Measurements from ENCODE around the gene TBC1D32.
"Not testable (repeated sequence)": the region's sequence is repeated elsewhere in the genome, so short reads cannot be mapped to it uniquely, and the experiment has no call there.

Gene TBC1D32

GRCh38 chr6:121187200-121187832 lies 147.0 kb downstream of the TBC1D32 start:
- TF ChIP-seq CTCF (IDR thresholded peaks at IDR 0.05; ENCODE audit: insufficient read depth, low read length, poor library complexity, severe bottlenecking), result no peak

GRCh38 chr6:121183742-121184141 lies 150.5 kb downstream of the TBC1D32 start:
- TF ChIP-seq CTCF (IDR thresholded peaks at IDR 0.05; ENCODE audit: insufficient read depth, low read length, poor library complexity, severe bottlenecking), result no peak
- Histone ChIP-seq H3K4me3 (replicated peaks; ENCODE audit: low read depth, low read length) (no peak overlapping the region), H3K27me3 (replicated peaks; ENCODE audit: control insufficient read depth, insufficient read depth, low read length) (no peaks in the 10 kb centered on the region), H3K36me3 (ENCODE audit: control insufficient read depth, insufficient read depth, low read length) (no peaks in the 10 kb centered on the region)
- no peak for DNase-seq (ENCODE audit: extremely low read depth, insufficient read length)

More at GRCh38 chr6:121187200-121187832, 147.0 kb downstream of the TBC1D32 start:
- Histone ChIP-seq H3K4me3 (replicated peaks; ENCODE audit: low read depth, low read length) (no peak overlapping the region), H3K27me3 (replicated peaks; ENCODE audit: control insufficient read depth, insufficient read depth, low read length) (no peaks in the 10 kb centered on the region), H3K36me3 (ENCODE audit: control insufficient read depth, insufficient read depth, low read length) (no peaks in the 10 kb centered on the region)
- DNase-seq (ENCODE audit: extremely low read depth, insufficient read length), result no peak

GRCh38 chr6:121175827-121176226 lies 158.5 kb downstream of the TBC1D32 start:
- no peak for TF ChIP-seq CTCF (IDR thresholded peaks at IDR 0.05; ENCODE audit: insufficient read depth, low read length, poor library complexity, severe bottlenecking)
- H3K4me3 ChIP-seq (replicated peaks; ENCODE audit: low read depth, low read length), result no peak overlapping the region
- no peak for DNase-seq (ENCODE audit: extremely low read depth, insufficient read length)
- no peaks in the 10 kb centered on the region for H3K27me3 ChIP-seq (replicated peaks; ENCODE audit: control insufficient read depth, insufficient read depth, low read length)
- H3K36me3 ChIP-seq (ENCODE audit: control insufficient read depth, insufficient read depth, low read length), result no peaks in the 10 kb centered on the region

GRCh38 chr6:121172451-121172850 lies 161.8 kb downstream of the TBC1D32 start:
- H3K36me3 ChIP-seq (ENCODE audit: control insufficient read depth, insufficient read depth, low read length); H3K4me3 ChIP-seq (replicated peaks; ENCODE audit: low read depth, low read length); H3K27me3 ChIP-seq (replicated peaks; ENCODE audit: control insufficient read depth, insufficient read depth, low read length); DNase-seq (ENCODE audit: extremely low read depth, insufficient read length): not testable (repeated sequence)

GRCh38 chr6:121171879-121172278 lies 162.4 kb downstream of the TBC1D32 start:
- TF ChIP-seq CTCF (IDR thresholded peaks at IDR 0.05; ENCODE audit: insufficient read depth, low read length, poor library complexity, severe bottlenecking), result no peak
- Histone ChIP-seq H3K36me3 (ENCODE audit: control insufficient read depth, insufficient read depth, low read length) (no peaks in the 10 kb centered on the region), H3K4me3 (replicated peaks; ENCODE audit: low read depth, low read length) (no peak overlapping the region), H3K27me3 (replicated peaks; ENCODE audit: control insufficient read depth, insufficient read depth, low read length) (no peaks in the 10 kb centered on the region)
- no peak for DNase-seq (ENCODE audit: extremely low read depth, insufficient read length)

GRCh38 chr6:121161886-121162285 lies 172.4 kb downstream of the TBC1D32 start:
- Histone ChIP-seq H3K27me3 (replicated peaks; ENCODE audit: control insufficient read depth, insufficient read depth, low read length) (no peaks in the 10 kb centered on the region), H3K36me3 (ENCODE audit: control insufficient read depth, insufficient read depth, low read length) (no peaks in the 10 kb centered on the region), H3K4me3 (replicated peaks; ENCODE audit: low read depth, low read length) (no peak overlapping the region)
- no peak for TF ChIP-seq CTCF (IDR thresholded peaks at IDR 0.05; ENCODE audit: insufficient read depth, low read length, poor library complexity, severe bottlenecking)
- no peak for DNase-seq (ENCODE audit: extremely low read depth, insufficient read length)

Measured in GM06990 (cell line).